ENCODE data around the gene SNTG2. TPM values are rescaled to one million over a fixed set of nuclear protein-coding genes. Genes with fewer than 3 reads are reported as not detected.

The SNTG2 gene
- total RNA-seq, 4 donors from 2014 or later, result 3.3 to 7.4 (median 4.5) TPM

- no peak overlapping the region for H3K27ac ChIP-seq (replicated peaks in 1 of 4)
- no peak for TF ChIP-seq POLR2AphosphoS5 (IDR thresholded peaks at IDR 0.05)
- TF ChIP-seq POLR2A (IDR thresholded peaks at IDR 0.05; ENCODE audit: low read depth), result no peak
- TF ChIP-seq CTCF (IDR thresholded peaks at IDR 0.05), result no peak
- TF ChIP-seq EP300 (IDR thresholded peaks at IDR 0.05), result no peak
- 69% methylated on average over 8 of the region's 8 CpGs for WGBS
- no peaks in the 10 kb centered on the region for H3K36me3 ChIP-seq
- H3K4me3 ChIP-seq, result no peak overlapping the region
- intact Hi-C loops (cut with DNase I), result no loop called here
- peaks cover 0 to 7% (median 0%) of the 10 kb centered on the region in 4 donors for H3K9me3 ChIP-seq
- peaks cover 0 to 7% (median 0%) of the 10 kb centered on the region in 4 donors for H3K27me3 ChIP-seq
- H3K4me1 ChIP-seq, result no peaks in the 10 kb centered on the region
- DNase-seq (ENCODE audit: extremely low spot score), result no peak
Measured at GRCh38 chr2:1052771-1053191, 102.1 kb downstream of the SNTG2 start.

DNA sequence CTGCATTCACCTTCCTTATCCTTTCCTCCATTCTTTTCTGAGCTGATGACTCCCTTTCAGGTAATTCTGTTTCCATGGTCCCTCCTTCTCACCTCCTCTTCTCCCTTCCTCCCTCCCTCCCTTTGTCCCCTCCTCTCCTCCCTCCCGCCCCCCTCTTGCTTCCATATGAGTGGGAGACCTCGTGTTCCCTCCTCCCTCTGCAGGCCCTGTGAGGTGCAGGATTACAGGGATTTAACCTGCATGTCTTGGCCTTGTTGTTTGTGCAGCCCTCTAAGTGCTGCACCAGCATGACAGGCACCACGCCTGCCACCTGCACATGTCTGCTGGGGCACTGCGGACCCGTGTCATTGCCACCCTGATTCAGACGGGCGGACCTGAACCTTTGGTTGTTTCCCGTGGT lies 103.1 kb downstream of the SNTG2 start:
- H3K27ac ChIP-seq (replicated peaks in 1 of 4), result no peak overlapping the region
- no peak for DNase-seq (ENCODE audit: extremely low spot score)
- no peaks in the 10 kb centered on the region for H3K4me1 ChIP-seq
- H3K36me3 ChIP-seq, result no peaks in the 10 kb centered on the region
- H3K4me3 ChIP-seq, result no peak overlapping the region
- H3K27me3 ChIP-seq, result peaks cover 0 to 10% (median 0%) of the 10 kb centered on the region in 4 donors
- WGBS, result 63% methylated on average over 2 of the region's 8 CpGs
- TF ChIP-seq POLR2AphosphoS5 (IDR thresholded peaks at IDR 0.05) (no peak), POLR2A (IDR thresholded peaks at IDR 0.05; ENCODE audit: low read depth) (no peak), EP300 (IDR thresholded peaks at IDR 0.05) (no peak), CTCF (IDR thresholded peaks at IDR 0.05) (no peak)
- intact Hi-C loops (cut with DNase I), result no loop called here
- peaks cover 0 to 2% (median 0%) of the 10 kb centered on the region in 4 donors for H3K9me3 ChIP-seq

DNA sequence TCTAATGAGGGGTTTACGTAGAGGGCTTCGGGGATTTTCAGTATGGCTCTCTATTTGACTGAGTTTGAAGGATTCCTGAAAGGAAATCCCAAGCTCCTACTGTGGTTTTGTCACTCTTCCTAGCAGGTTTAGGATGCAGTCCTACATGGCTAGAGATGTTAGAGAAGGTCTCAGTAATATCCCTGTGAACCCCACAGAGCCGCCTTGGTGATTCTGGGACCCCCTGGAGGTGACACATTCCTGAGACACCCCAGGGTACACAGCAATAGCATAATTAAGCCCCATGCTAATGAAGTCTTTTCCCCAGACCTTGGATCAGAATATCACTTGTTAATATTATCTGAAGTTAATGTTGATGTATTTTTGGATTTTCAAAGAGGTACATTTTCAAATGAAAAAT lies 103.8 kb downstream of the SNTG2 start:
- no peak for TF ChIP-seq EP300 (IDR thresholded peaks at IDR 0.05)
- WGBS, result 86% methylated on average over 3 of the region's 3 CpGs
- no peak for DNase-seq (ENCODE audit: extremely low spot score)
- Histone ChIP-seq H3K4me3 (no peak overlapping the region), H3K4me1 (no peaks in the 10 kb centered on the region), H3K9me3 (no peaks in the 10 kb centered on the region), H3K27ac (replicated peaks in 1 of 4) (no peak overlapping the region), H3K27me3 (peaks cover 0 to 13% (median 0%) of the 10 kb centered on the region in 4 donors), H3K36me3 (no peaks in the 10 kb centered on the region)
- intact Hi-C loops (cut with DNase I), result no loop called here

DNA sequence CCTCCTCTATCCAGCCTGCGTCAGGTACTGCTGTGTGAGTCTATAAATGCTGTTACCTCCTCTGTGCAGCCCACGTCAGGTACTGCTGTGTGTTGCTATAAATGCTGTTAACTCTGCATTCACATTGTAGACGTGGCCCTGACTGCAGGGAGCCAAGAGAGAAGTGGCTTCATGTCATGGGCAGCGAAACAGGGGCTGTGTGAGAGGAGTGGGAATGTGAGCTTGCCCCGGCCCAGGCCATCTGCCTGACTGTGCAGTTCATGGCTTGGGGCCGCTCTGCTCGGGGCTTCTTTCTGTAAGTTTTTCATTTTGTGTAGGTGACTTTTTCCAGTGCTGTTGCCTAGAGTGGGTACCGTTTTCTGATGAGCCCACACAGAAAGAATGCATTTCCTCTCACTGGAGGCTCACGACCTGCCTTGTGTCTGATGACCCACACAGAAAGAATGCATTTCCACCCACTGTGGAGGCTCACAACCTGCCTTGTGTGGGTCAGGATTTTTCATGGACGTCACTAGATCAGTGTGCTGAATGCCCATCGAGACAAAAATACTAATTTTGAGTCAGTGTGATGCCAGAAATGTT lies 104.5 kb downstream of the SNTG2 start:
- no peak overlapping the region for H3K27ac ChIP-seq (replicated peaks in 1 of 4)
- H3K36me3 ChIP-seq, result no peaks in the 10 kb centered on the region
- intact Hi-C loops (cut with DNase I), result no loop called here
- H3K4me3 ChIP-seq, result no peak overlapping the region
- DNase-seq (ENCODE audit: extremely low spot score), result no peak
- H3K4me1 ChIP-seq, result no peaks in the 10 kb centered on the region
- H3K9me3 ChIP-seq, result no peaks in the 10 kb centered on the region
- WGBS, result 79% methylated on average over 11 of the region's 11 CpGs
- TF ChIP-seq POLR2A (IDR thresholded peaks at IDR 0.05; ENCODE audit: low read depth) (no peak), POLR2AphosphoS5 (IDR thresholded peaks at IDR 0.05) (no peak), CTCF (IDR thresholded peaks at IDR 0.05) (no peak), EP300 (IDR thresholded peaks at IDR 0.05) (no peak)
- H3K27me3 ChIP-seq, result peaks cover 0 to 13% (median 0%) of the 10 kb centered on the region in 4 donors

- TF ChIP-seq EP300 (IDR thresholded peaks at IDR 0.05) (no peak), POLR2A (IDR thresholded peaks at IDR 0.05; ENCODE audit: low read depth) (no peak), CTCF (IDR thresholded peaks at IDR 0.05) (no peak), POLR2AphosphoS5 (IDR thresholded peaks at IDR 0.05) (no peak)
- no peak for DNase-seq (ENCODE audit: extremely low spot score)
- intact Hi-C loops (cut with DNase I), result no loop called here
- H3K36me3 ChIP-seq, result no peaks in the 10 kb centered on the region
- H3K4me1 ChIP-seq, result no peaks in the 10 kb centered on the region
- peaks cover 0 to 6% (median 0%) of the 10 kb centered on the region in 4 donors for H3K27me3 ChIP-seq
- H3K4me3 ChIP-seq, result no peak overlapping the region
- 88% methylated on average over 3 of the region's 3 CpGs for WGBS
- no peaks in the 10 kb centered on the region for H3K9me3 ChIP-seq
- no peak overlapping the region for H3K27ac ChIP-seq (replicated peaks in 1 of 4)
Measured at GRCh38 chr2:1060372-1060771, 109.7 kb downstream of the SNTG2 start.

All from esophagus muscularis mucosa (tissue), 4 donors.